HepG2 (cell line): ENCODE measurements around the gene STX4. TPM values are rescaled to one million over a fixed set of nuclear protein-coding genes. Genes with fewer than 3 reads are reported as not detected.

ENCODE experiments used
- AHR ChIP-seq: IDR thresholded peaks from 2 replicates; pipeline ENCODE4 v1.6.1; 2018; ENCODE audit warnings: missing genetic modification reagents, missing compliant biosample characterization
- ARID5B ChIP-seq: IDR thresholded peaks from 2 replicates; pipeline ENCODE4 v1.4.0; 2020; ENCODE audit warnings: mild to moderate bottlenecking, missing genetic modification reagents
- BRD4 ChIP-seq: sonication (generic); formaldehyde crosslinking; IDR thresholded peaks from 2 replicates; pipeline ENCODE4 v1.4.0; 2020; ENCODE audit warnings: missing genetic modification reagents
- CERS6 ChIP-seq: sonication (generic); formaldehyde crosslinking; IDR thresholded peaks from 2 replicates; pipeline ENCODE4 v1.5.0; 2020; ENCODE audit warnings: missing genetic modification reagents
- CHD4 ChIP-seq: fragments of 200-600 bp; sonication (generic); IDR thresholded peaks from 2 replicates; pipeline ENCODE4 v1.7.0; 2017; ENCODE audit warnings: mild to moderate bottlenecking, low read length, borderline replicate concordance
- FOXA3 ChIP-seq: IDR thresholded peaks from 2 replicates; pipeline ENCODE4 v1.6.1; 2016; ENCODE audit warnings: missing genetic modification reagents, missing compliant biosample characterization
- FOXO1 ChIP-seq: sonication (generic); formaldehyde crosslinking; IDR thresholded peaks from 2 replicates; pipeline ENCODE4 v1.4.0; 2020; ENCODE audit warnings: missing genetic modification reagents
- HMG20A ChIP-seq: IDR thresholded peaks from 2 replicates; pipeline ENCODE4 v1.6.1; 2016; ENCODE audit warnings: borderline replicate concordance
- HNF4A ChIP-seq: sonication (generic); formaldehyde crosslinking; IDR thresholded peaks from 2 replicates; pipeline ENCODE4 v1.4.0; 2020; ENCODE audit warnings: missing genetic modification reagents
- ISX ChIP-seq: sonication (generic); formaldehyde crosslinking; conservative IDR thresholded peaks from 2 replicates; pipeline ENCODE4 v1.5.0; 2020; ENCODE audit warnings: missing genetic modification reagents
- MLX ChIP-seq: IDR thresholded peaks from 2 replicates; pipeline ENCODE4 v1.6.1; 2016
- MXI1 ChIP-seq: IDR thresholded peaks from 3 replicates; pipeline ENCODE4 v1.6.1; 2012; ENCODE audit warnings: low read depth, low read length, inconsistent platforms, borderline replicate concordance
- PAX8 ChIP-seq: sonication (generic); formaldehyde crosslinking; IDR thresholded peaks from 2 replicates; pipeline ENCODE4 v1.8.0; 2022; ENCODE audit warnings: mild to moderate bottlenecking, missing genetic modification reagents, borderline replicate concordance
- PAXIP1 ChIP-seq: sonication (generic); formaldehyde crosslinking; conservative IDR thresholded peaks from 2 replicates; pipeline ENCODE4 v1.4.0; 2020; ENCODE audit warnings: mild to moderate bottlenecking, missing genetic modification reagents, moderate library complexity
- POLR2AphosphoS5 ChIP-seq: IDR thresholded peaks from 2 replicates; pipeline ENCODE4 v1.6.1; 2012; ENCODE audit warnings: low read depth, low read length
- RXRB ChIP-seq: IDR thresholded peaks from 2 replicates; pipeline ENCODE4 v1.6.1; 2016; ENCODE audit warnings: borderline replicate concordance, missing genetic modification reagents, missing compliant biosample characterization
- SP2 ChIP-seq: sonication (generic); formaldehyde crosslinking; IDR thresholded peaks from 2 replicates; pipeline ENCODE4 v1.5.1; 2020; ENCODE audit warnings: mild to moderate bottlenecking, missing genetic modification reagents
- ZNF589 ChIP-seq: sonication (generic); formaldehyde crosslinking; conservative IDR thresholded peaks from 2 replicates; pipeline ENCODE4 v1.8.0; 2022; ENCODE audit warnings: mild to moderate bottlenecking, moderate library complexity, missing genetic modification reagents
- ZNF776 ChIP-seq: sonication (generic); formaldehyde crosslinking; IDR thresholded peaks from 2 replicates; pipeline ENCODE4 v1.4.0; 2020; ENCODE audit warnings: mild to moderate bottlenecking, missing genetic modification reagents
- ZNF879 ChIP-seq: sonication (generic); formaldehyde crosslinking; IDR thresholded peaks from 2 replicates; pipeline ENCODE4 v1.8.1; 2023; ENCODE audit warnings: missing genetic modification reagents
- ZSCAN5A ChIP-seq: sonication (generic); formaldehyde crosslinking; IDR thresholded peaks from 2 replicates; pipeline ENCODE4 v1.8.0; 2022; ENCODE audit warnings: mild to moderate bottlenecking, missing genetic modification reagents, borderline replicate concordance
- polyA plus RNA-seq, 8 experiments: library from polyadenylated mRNA; depleted of rRNA in 3 of 8; stranded (reverse) in 7 of 8; unstranded in 1 of 8; fragments of >200 nt; fragmentation: Illumina TruSeq in 4 of 8; extraction: Trizol in 4 of 8; gene quantifications; 2 replicates each; pipeline versions ENCODE4 v1.2.1 to v1.2.3, GENCODE V29; 2011 to 2016; ENCODE audit warnings: low read depth in 4 of 8, missing spikeins in 1 of 8, mixed read lengths in 1 of 8; ENCODE audit not compliant: insufficient read depth in 1 of 8
- total RNA-seq, 5 experiments: library from RNA; depleted of rRNA; stranded (reverse); fragments of >200 nt; fragmentation: Illumina TruSeq; extraction: Trizol; gene quantifications; 2 replicates each; pipeline ENCODE4 v1.2.3, GENCODE V29; 2016; ENCODE audit warnings: low read depth in 1 of 5

Gene STX4
- total and polyA plus RNA-seq, 2 of the 13 experiments (the other 11 are each of a cell fraction or from before 2014, with no cell fraction given) = 29.2 to 34.6 TPM

- TF ChIP-seq ZNF589 (CRISPR knock-in tag) (no peak), CERS6 (no peak), FOXA3 (CRISPR knock-in tag) (peak; percentile 27; the same call in 1 of the 2 replicates), AHR (CRISPR knock-in tag) (no peak), ARID5B (peak; percentile 55), MXI1 (no peak), MLX (CRISPR knock-in tag) (no peak), ZNF776 (CRISPR knock-in tag) (no peak), ZSCAN5A (CRISPR knock-in tag) (no peak), SP2 (no peak), RXRB (CRISPR knock-in tag) (0 out of 2 replicates have a peak, but pooled peaks have one; percentile 19), POLR2AphosphoS5 (no peak), PAX8 (CRISPR knock-in tag) (no peak), FOXO1 (CRISPR knock-in tag) (no peak), BRD4 (CRISPR knock-in tag) (no peak), ISX (CRISPR knock-in tag) (no peak), HNF4A (CRISPR knock-in tag) (no peak), ZNF879 (CRISPR knock-in tag) (no peak), HMG20A (CRISPR knock-in tag) (no peak), PAXIP1 (CRISPR knock-in tag) (0 out of 2 replicates have a peak, but pooled peaks have one; percentile 17), CHD4 (no peak)
Observed at GRCh38 chr16:31016018-31016417, 17.3 kb upstream of the STX4 start (continued).
